Neural crest cell (in vitro differentiated cells): Measurements from ENCODE around the gene FSTL5. TPM values are rescaled to one million over a fixed set of nuclear protein-coding genes. Genes with fewer than 3 reads are reported as not detected.

Source experiments
- DNase-seq: peaks from one replicate; pipeline ENCODE4 v3.0.0; 2021; ENCODE audit warnings: low read depth, mixed read lengths, low spot score
- H3K27ac Mint-ChIP-seq: one replicate; pipeline ENCODE4 v1.8.0; 2021; ENCODE audit warnings: mild to moderate bottlenecking, mixed read lengths; ENCODE audit not compliant: unreplicated experiment
- H3K27me3 Mint-ChIP-seq: 2 replicates; pipeline ENCODE4 v1.8.0; 2021; ENCODE audit warnings: low read depth, mild to moderate bottlenecking, mixed read lengths
- H3K36me3 Mint-ChIP-seq: 2 replicates; pipeline ENCODE4 v1.8.0; 2021; ENCODE audit warnings: low read depth, mild to moderate bottlenecking, mixed read lengths
- H3K4me1 Mint-ChIP-seq: 2 replicates; pipeline ENCODE4 v1.8.0; 2021; ENCODE audit warnings: mixed read lengths
- H3K4me3 Mint-ChIP-seq: one replicate; pipeline ENCODE4 v1.8.0; 2021; ENCODE audit warnings: mild to moderate bottlenecking, mixed read lengths
- H3K9me3 Mint-ChIP-seq: 2 replicates; pipeline ENCODE4 v1.8.0; 2021; ENCODE audit warnings: mixed read lengths
- CTCF ChIP-seq: fragments of 200-600 bp; sonication (generic); conservative IDR thresholded peaks from 2 replicates; pipeline ENCODE4 v1.5.0; 2021; ENCODE audit warnings: antibody characterized with exemption, mild to moderate bottlenecking
- total RNA-seq: library from RNA; stranded (reverse); gene quantifications from 2 replicates; pipeline ENCODE4 v1.2.1, GENCODE V29; 2021

FSTL5 gene
- total RNA-seq, 1 donor from 2014 or later: 7.4 TPM

GRCh38 chr4:161546902-161547301 is 616.9 kb downstream of the FSTL5 start:
- H3K4me1 Mint-ChIP-seq: no peaks in the 10 kb centered on the region
- H3K36me3 Mint-ChIP-seq: peaks cover 9% of the 10 kb centered on the region
- DNase-seq: no peak
- TF ChIP-seq CTCF: no peak
- H3K9me3 Mint-ChIP-seq: peaks cover 7% of the 10 kb centered on the region
- H3K27me3 Mint-ChIP-seq: no peaks in the 10 kb centered on the region
- no peak overlapping the region for H3K4me3 Mint-ChIP-seq
- no peak overlapping the region for H3K27ac Mint-ChIP-seq

- Mint-ChIP-seq H3K9me3 (peaks cover 9% of the 10 kb centered on the region), H3K27ac (no peak overlapping the region), H3K4me3 (no peak overlapping the region), H3K36me3 (peaks cover 7% of the 10 kb centered on the region), H3K4me1 (no peaks in the 10 kb centered on the region), H3K27me3 (no peaks in the 10 kb centered on the region)
- DNase-seq: no peak
- no peak for TF ChIP-seq CTCF
These were observed 623.5 kb downstream of the FSTL5 start for GRCh38 chr4:161540265-161540664.

- Mint-ChIP-seq H3K4me1 (no peaks in the 10 kb centered on the region), H3K4me3 (no peak overlapping the region), H3K9me3 (peaks cover 7% of the 10 kb centered on the region), H3K27me3 (no peaks in the 10 kb centered on the region), H3K27ac (no peak overlapping the region), H3K36me3 (peaks cover 5% of the 10 kb centered on the region)
- DNase-seq: no peak
- no peak for TF ChIP-seq CTCF
These were observed 624.9 kb downstream of the FSTL5 start for GRCh38 chr4:161538941-161539340.

DNA sequence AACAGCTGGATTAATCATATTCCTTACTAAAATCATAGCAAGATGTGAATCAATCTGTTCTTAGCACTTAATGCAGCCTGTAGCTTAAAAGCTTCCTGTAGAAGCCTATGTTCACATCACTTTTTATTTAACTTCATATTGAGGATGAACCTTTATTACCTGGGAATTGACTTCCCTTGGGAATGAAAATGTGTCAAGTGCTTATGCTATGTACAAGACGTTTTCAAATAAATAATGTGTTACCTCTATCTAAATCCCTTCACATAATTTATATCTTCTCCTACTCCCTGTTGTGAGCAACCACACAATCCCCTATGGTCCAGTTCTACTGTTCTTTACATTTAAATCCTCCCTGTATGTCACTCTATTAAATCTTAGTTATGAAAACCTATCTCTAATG is 633.1 kb downstream of the FSTL5 start:
- Mint-ChIP-seq H3K27ac (no peak overlapping the region), H3K36me3 (no peaks in the 10 kb centered on the region), H3K4me3 (no peak overlapping the region), H3K4me1 (no peaks in the 10 kb centered on the region), H3K9me3 (peaks cover 4% of the 10 kb centered on the region), H3K27me3 (no peaks in the 10 kb centered on the region)
- TF ChIP-seq CTCF: no peak
- no peak for DNase-seq

- no peak for TF ChIP-seq CTCF
- no peak for DNase-seq
- Mint-ChIP-seq H3K4me1 (peaks cover 4% of the 10 kb centered on the region), H3K9me3 (no peaks in the 10 kb centered on the region), H3K27me3 (no peaks in the 10 kb centered on the region), H3K27ac (no peak overlapping the region), H3K4me3 (no peak overlapping the region), H3K36me3 (no peaks in the 10 kb centered on the region)
These were observed 638.7 kb downstream of the FSTL5 start for GRCh38 chr4:161525121-161525520.

DNA sequence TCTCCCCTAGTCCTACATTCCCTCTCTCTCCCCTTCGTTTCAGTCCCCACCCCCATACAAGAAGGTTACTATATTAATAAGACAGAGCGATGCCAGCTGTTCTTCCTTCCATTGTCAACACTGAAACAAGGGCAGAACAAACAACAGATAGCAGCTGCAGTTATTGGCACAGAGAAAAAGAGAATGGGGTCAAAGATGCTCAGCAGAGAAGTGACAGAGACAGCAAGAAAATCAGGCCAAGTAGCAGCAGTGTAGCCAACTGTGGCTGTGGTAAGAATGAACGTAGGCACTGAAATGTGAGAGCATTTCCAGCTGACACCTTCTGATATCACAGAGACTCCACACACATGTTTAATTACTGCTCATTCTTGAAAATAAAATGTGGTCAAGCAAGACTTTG is 641.8 kb downstream of the FSTL5 start:
- Mint-ChIP-seq H3K27me3 (no peaks in the 10 kb centered on the region), H3K27ac (no peak overlapping the region)

More for the DNA sequence above, 641.8 kb downstream of the FSTL5 start:
- Mint-ChIP-seq H3K4me3 (no peak overlapping the region), H3K36me3 (no peaks in the 10 kb centered on the region), H3K9me3 (no peaks in the 10 kb centered on the region), H3K4me1 (peaks cover 4% of the 10 kb centered on the region)
- TF ChIP-seq CTCF: no peak
- no peak for DNase-seq
